ENCODE measurements around the gene SELENOO. TPM values are rescaled to one million over a fixed set of nuclear protein-coding genes. Genes with fewer than 3 reads are reported as not detected.

The SELENOO gene
- polyA plus RNA-seq, 1 of the 3 experiments (the other 2 are of a cell fraction) = 26.7 TPM

GRCh38 chr22:50179937-50180726 is 20.7 kb upstream of the SELENOO start:
- CTCF ChIA-PET = no interaction called here
- 95% methylated on average over 24 of the region's 39 CpGs for WGBS (ENCODE audit: low lambda C conversion rate)

GRCh38 chr22:50180727-50181521 is 19.9 kb upstream of the SELENOO start:
- Histone ChIP-seq H3K4me3 (ENCODE audit: low read depth in 2 of 2, low read length in 1 of 2) (no peak overlapping the region), H2AFZ (ENCODE audit: low read depth) (no peak overlapping the region), H3K9me3 (no peaks in the 10 kb centered on the region), H3K36me3 (replicated peaks in 1 of 2; ENCODE audit: control insufficient read depth in 1 of 2, insufficient read depth in 2 of 2, low read length in 1 of 2) (no peaks in the 10 kb centered on the region), H3K9me2 (no peaks in the 10 kb centered on the region), H3K27me3 (ENCODE audit: insufficient read depth) (no peaks in the 10 kb centered on the region), H3K9ac (no peak overlapping the region), H3K4me1 (ENCODE audit: control insufficient read depth in 1 of 2, insufficient read depth in 2 of 2, low read depth in 1 of 2, low read length in 1 of 2) (peaks cover 0 to 15% of the 10 kb centered on the region in 2 experiments; a peak in 1 of 4 replicates), H3K79me2 (ENCODE audit: insufficient read depth) (no peaks in the 10 kb centered on the region), H4K20me1 (ENCODE audit: insufficient read depth) (no peaks in the 10 kb centered on the region), H3K27ac (ENCODE audit: low read depth in 2 of 2, low read length in 1 of 2) (no peak overlapping the region), H3F3A (replicated peaks; ENCODE audit: insufficient read depth) (no peaks in the 10 kb centered on the region), H3K4me2 (no peak overlapping the region)
- no peak for DNase-seq
- WGBS (ENCODE audit: low lambda C conversion rate) = 95% methylated on average over 19 of the region's 27 CpGs
- CTCF ChIA-PET = interaction anchor here (1.2 kb wide), 1 partner anchor 10 kb away, joined by 3 read pairs; the partner anchor contains the start of gene PANX2
- TF ChIP-seq RFX5 (IDR thresholded peaks at IDR 0.05; ENCODE audit: low read length) (no peak), MXI1 (IDR thresholded peaks at IDR 0.05; ENCODE audit: low read depth, low read length) (no peak), GATA2 (CRISPR knock-in tag; IDR thresholded peaks at IDR 0.05) (no peak), RXRA (IDR thresholded peaks at IDR 0.05; ENCODE audit: borderline replicate concordance, low read depth) (no peak), USF2 (IDR thresholded peaks at IDR 0.05; ENCODE audit: borderline replicate concordance, low read depth, low read length) (no peak), MEF2A (IDR thresholded peaks at IDR 0.05; ENCODE audit: borderline replicate concordance, low read depth) (no peak)
- POLR2A ChIA-PET = no interaction called here

More at GRCh38 chr22:50179937-50180726, 20.7 kb upstream of the SELENOO start:
- H3K79me2 ChIP-seq (ENCODE audit: insufficient read depth) = no peaks in the 10 kb centered on the region
- H3K4me2 ChIP-seq = no peak overlapping the region
- DNase-seq = no peak
- H3K36me3 ChIP-seq (replicated peaks in 1 of 2; ENCODE audit: control insufficient read depth in 1 of 2, insufficient read depth in 2 of 2, low read length in 1 of 2) = no peaks in the 10 kb centered on the region
- no peaks in the 10 kb centered on the region for H3K9me3 ChIP-seq
- peaks cover 0 to 11% of the 10 kb centered on the region in 2 experiments; a peak in 1 of 4 replicates for H3K4me1 ChIP-seq (ENCODE audit: control insufficient read depth in 1 of 2, insufficient read depth in 2 of 2, low read depth in 1 of 2, low read length in 1 of 2)
- H3F3A ChIP-seq (replicated peaks; ENCODE audit: insufficient read depth) = no peaks in the 10 kb centered on the region
- no peak overlapping the region for H3K27ac ChIP-seq (ENCODE audit: low read depth in 2 of 2, low read length in 1 of 2)
- no peak overlapping the region for H3K9ac ChIP-seq
- no peaks in the 10 kb centered on the region for H4K20me1 ChIP-seq (ENCODE audit: insufficient read depth)
- H2AFZ ChIP-seq (ENCODE audit: low read depth) = no peak overlapping the region
- POLR2A ChIA-PET = no interaction called here
- H3K9me2 ChIP-seq = no peaks in the 10 kb centered on the region
- no peak overlapping the region for H3K4me3 ChIP-seq (ENCODE audit: low read depth in 2 of 2, low read length in 1 of 2)
- no peaks in the 10 kb centered on the region for H3K27me3 ChIP-seq (ENCODE audit: insufficient read depth)
- TF ChIP-seq TAF1 (IDR thresholded peaks at IDR 0.05; ENCODE audit: borderline replicate concordance, low read depth, low read length) = no peak
